Mesothelial cell of epicardium (in vitro differentiated cells): ENCODE measurements around the gene TSSK6. TPM values are rescaled to one million over a fixed set of nuclear protein-coding genes. Genes with fewer than 3 reads are reported as not detected.

Experiments
- DNase-seq, 2 experiments: peaks; one replicate each; pipeline ENCODE4 v3.0.0; 2021; ENCODE audit warnings: low spot score in 2 of 2; ENCODE audit not compliant: unreplicated experiment in 2 of 2
- H3K27ac Mint-ChIP-seq: 2 replicates; pipeline ENCODE4 v1.8.0; 2021; ENCODE audit warnings: mixed read lengths
- H3K27me3 Mint-ChIP-seq: 2 replicates; pipeline ENCODE4 v1.8.0; 2021; ENCODE audit warnings: low read depth, mixed read lengths
- H3K36me3 Mint-ChIP-seq: 2 replicates; pipeline ENCODE4 v1.8.0; 2021; ENCODE audit warnings: mixed read lengths
- H3K4me1 Mint-ChIP-seq: 2 replicates; pipeline ENCODE4 v1.8.0; 2021; ENCODE audit warnings: mixed read lengths
- H3K4me3 Mint-ChIP-seq: 2 replicates; pipeline ENCODE4 v1.8.0; 2021; ENCODE audit warnings: mild to moderate bottlenecking, moderate library complexity, mixed read lengths
- H3K9me3 Mint-ChIP-seq: 2 replicates; pipeline ENCODE4 v1.8.0; 2021; ENCODE audit warnings: mixed read lengths
- total RNA-seq: library from RNA; stranded (reverse); gene quantifications from 3 replicates; pipeline ENCODE4 v1.2.1, GENCODE V29; 2021
- TF ChIP-seq, protein P1 (sequence below): fragments of 200-600 bp; sonication (generic); IDR thresholded peaks from one replicate; pipeline ENCODE4 v1.5.0; 2021; ENCODE audit warnings: antibody characterized with exemption; ENCODE audit not compliant: unreplicated experiment

The TSSK6 gene
- total RNA-seq, 1 donor from 2014 or later, result 2.1 TPM

DNA sequence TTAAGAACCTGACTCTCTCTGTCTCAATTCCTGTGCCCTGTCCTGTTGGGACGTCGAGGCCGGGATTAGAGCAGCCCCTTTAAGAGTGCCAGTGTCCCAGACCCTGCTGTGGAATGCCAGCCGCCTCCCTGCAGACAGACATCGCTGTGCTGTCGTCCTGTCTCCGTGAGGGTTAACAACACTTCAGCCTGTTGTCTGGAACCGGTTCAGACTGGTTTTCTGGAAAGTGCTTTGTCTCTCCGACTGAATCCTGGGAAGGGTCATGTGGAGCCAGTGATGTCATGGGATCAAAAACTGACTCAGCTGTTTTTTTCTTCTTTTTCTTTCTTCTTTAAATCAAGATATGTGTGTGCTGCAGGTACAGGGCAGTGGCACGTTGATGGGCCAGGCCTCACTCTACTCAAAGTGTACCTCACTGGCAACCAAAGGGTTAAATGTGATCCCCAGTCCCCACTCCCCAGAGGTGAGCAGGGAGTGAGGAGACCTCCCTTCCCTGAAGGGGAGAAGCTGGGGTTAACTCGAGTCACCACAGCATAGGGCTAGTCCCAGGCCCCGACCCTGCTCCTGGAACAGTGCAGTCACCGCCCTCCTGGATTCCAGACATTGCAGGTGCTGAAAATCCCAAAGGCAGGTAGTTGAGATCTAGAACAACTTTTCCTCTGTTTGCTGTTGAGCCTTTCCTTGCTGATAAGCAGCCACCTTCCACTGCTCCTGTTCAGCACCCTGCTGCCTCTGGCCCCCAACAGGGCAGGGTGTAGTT is 50.8 kb downstream of the TSSK6 start:
- no peaks in the 10 kb centered on the region for H3K27me3 Mint-ChIP-seq
- peak overlapping the region; percentile 18 for H3K4me3 Mint-ChIP-seq
- H3K9me3 Mint-ChIP-seq, result peaks cover 17% of the 10 kb centered on the region
- H3K4me1 Mint-ChIP-seq, result peaks cover 54% of the 10 kb centered on the region
- H3K27ac Mint-ChIP-seq, result peak overlapping the region; percentile 95
- H3K36me3 Mint-ChIP-seq, result peaks cover 39% of the 10 kb centered on the region
- TF ChIP-seq, protein P1, sequence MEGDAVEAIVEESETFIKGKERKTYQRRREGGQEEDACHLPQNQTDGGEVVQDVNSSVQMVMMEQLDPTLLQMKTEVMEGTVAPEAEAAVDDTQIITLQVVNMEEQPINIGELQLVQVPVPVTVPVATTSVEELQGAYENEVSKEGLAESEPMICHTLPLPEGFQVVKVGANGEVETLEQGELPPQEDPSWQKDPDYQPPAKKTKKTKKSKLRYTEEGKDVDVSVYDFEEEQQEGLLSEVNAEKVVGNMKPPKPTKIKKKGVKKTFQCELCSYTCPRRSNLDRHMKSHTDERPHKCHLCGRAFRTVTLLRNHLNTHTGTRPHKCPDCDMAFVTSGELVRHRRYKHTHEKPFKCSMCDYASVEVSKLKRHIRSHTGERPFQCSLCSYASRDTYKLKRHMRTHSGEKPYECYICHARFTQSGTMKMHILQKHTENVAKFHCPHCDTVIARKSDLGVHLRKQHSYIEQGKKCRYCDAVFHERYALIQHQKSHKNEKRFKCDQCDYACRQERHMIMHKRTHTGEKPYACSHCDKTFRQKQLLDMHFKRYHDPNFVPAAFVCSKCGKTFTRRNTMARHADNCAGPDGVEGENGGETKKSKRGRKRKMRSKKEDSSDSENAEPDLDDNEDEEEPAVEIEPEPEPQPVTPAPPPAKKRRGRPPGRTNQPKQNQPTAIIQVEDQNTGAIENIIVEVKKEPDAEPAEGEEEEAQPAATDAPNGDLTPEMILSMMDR, result no peak
- no peak for DNase-seq

Other genes starting within 250 kb of the TSSK6 start
- 3.5 to 5.7 TPM (median 4.0 TPM) in 3 replicates for gene TM6SF2, start 242.2 kb downstream of the TSSK6 start, total RNA-seq
- gene SUGP1, start 195.0 kb downstream of the TSSK6 start, total RNA-seq, result 70.2 to 77.2 TPM (median 74.9 TPM) in 3 replicates
- gene MAU2, start 194.7 kb downstream of the TSSK6 start, total RNA-seq, result 93.0 to 107 TPM (median 94.7 TPM) in 3 replicates
- gene GATAD2A, start 109.9 kb downstream of the TSSK6 start, total RNA-seq, result 112 to 113 TPM (median 113 TPM) in 3 replicates
- gene NDUFA13, start 677 bp upstream of the TSSK6 start, total RNA-seq, result 338 to 343 TPM (median 342 TPM) in 3 replicates
- 19.0 to 22.6 TPM (median 20.7 TPM) in 3 replicates for gene YJEFN3, start 13.4 kb upstream of the TSSK6 start, total RNA-seq
- 22.7 to 23.2 TPM (median 23.2 TPM) in 3 replicates for gene CILP2, start 22.7 kb upstream of the TSSK6 start, total RNA-seq
- 11.3 to 12.8 TPM (median 12.2 TPM) in 3 replicates for gene PBX4, start 103.1 kb upstream of the TSSK6 start, total RNA-seq
- 84.2 to 93.4 TPM (median 87.1 TPM) in 3 replicates for gene LPAR2, start 112.7 kb upstream of the TSSK6 start, total RNA-seq
- 25.0 to 27.1 TPM (median 25.1 TPM) in 3 replicates for gene GMIP, start 128.1 kb upstream of the TSSK6 start, total RNA-seq
- 83.8 to 88.3 TPM (median 87.3 TPM) in 3 replicates for gene ATP13A1, start 148.1 kb upstream of the TSSK6 start, total RNA-seq
- gene ZNF101, start 153.3 kb upstream of the TSSK6 start, total RNA-seq, result 8.0 to 8.3 TPM (median 8.3 TPM) in 3 replicates
- gene ZNF14, start 217.6 kb upstream of the TSSK6 start, total RNA-seq, result 10.8 to 12.2 TPM (median 11.7 TPM) in 3 replicates